Tibial nerve (tissue), 4 donors: ENCODE results near the gene OCRL.

Source experiments
- CTCF ChIP-seq, 5 experiments: fragments of 200-600 bp in 3 of 5; fragments of 450-650 bp in 2 of 5; sonication (generic) in 3 of 5; IDR thresholded peaks; one replicate each; pipeline ENCODE4 v1.5.1; 2016 to 2019; ENCODE audit warnings: antibody characterized with exemption in 5 of 5, mild to moderate bottlenecking in 3 of 5, moderate library complexity in 2 of 5
- EP300 ChIP-seq, 2 donors: sonication (generic); formaldehyde crosslinking; IDR thresholded peaks; one replicate each; pipeline ENCODE4 v1.6.1; 2017; ENCODE audit warnings: antibody characterized with exemption in 2 of 2, mild to moderate bottlenecking in 1 of 2
- POLR2A ChIP-seq, 2 donors: fragments of 450-650 bp; IDR thresholded peaks; one replicate each; pipeline ENCODE4 v1.6.1; 2017; ENCODE audit warnings: antibody characterized with exemption in 2 of 2, mild to moderate bottlenecking in 2 of 2, moderate library complexity in 2 of 2

- TF ChIP-seq CTCF (IDR thresholded peaks at IDR 0.05): no peak
- no peak for TF ChIP-seq POLR2A (IDR thresholded peaks at IDR 0.05)
- no peak for TF ChIP-seq EP300 (IDR thresholded peaks at IDR 0.05)
These were observed 43.4 kb upstream of the OCRL start for GRCh38 chrX:129496625-129497024.
